ENCODE measurements around the gene REEP3. TPM values are rescaled to one million over a fixed set of nuclear protein-coding genes. Genes with fewer than 3 reads are reported as not detected.

REEP3 gene
- total RNA-seq, 1 experiment from 2014 or later = 135 TPM

DNA sequence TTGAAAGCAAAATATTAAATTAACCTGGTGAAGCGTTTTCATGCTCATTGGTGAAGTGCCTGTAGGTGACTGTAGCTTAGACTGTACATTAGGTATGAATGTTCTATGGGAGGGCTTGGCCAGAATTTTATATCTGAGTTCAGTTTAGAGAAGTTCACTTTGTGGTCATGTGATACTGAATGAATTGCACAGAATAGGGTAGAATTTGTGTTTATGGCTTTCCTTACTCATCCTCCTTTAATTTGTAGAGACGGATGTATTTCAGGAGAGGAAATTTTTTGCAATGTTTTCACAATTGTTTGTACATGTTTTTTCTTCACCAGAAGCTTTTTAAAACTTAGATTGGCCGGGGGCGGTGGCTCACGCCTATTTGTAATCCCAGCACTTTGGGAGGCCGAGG, 32.3 kb downstream of the REEP3 start:
- Histone ChIP-seq H3K4me3 (ENCODE audit: low read depth in 2 of 2, low read length in 2 of 2) (peak overlapping the region; percentile 13 to 31; a peak in 3 of 4 replicates), H3K9me3 (ENCODE audit: control insufficient read depth, insufficient read depth, low read depth, low read length) (no peaks in the 10 kb centered on the region), H3K27me3 (ENCODE audit: control insufficient read depth, insufficient read depth, low read length) (no peaks in the 10 kb centered on the region), H3K4me1 (ENCODE audit: control insufficient read depth, insufficient read depth, low read length) (peaks cover 54% of the 10 kb centered on the region), H3K27ac (ENCODE audit: low read length) (peak overlapping the region; percentile 88), H3K36me3 (ENCODE audit: control insufficient read depth, insufficient read depth, low read length) (no peaks in the 10 kb centered on the region)
- BruUV-seq (replicated peaks) = no TSS peak
- in situ Hi-C loops (cut with HindIII; ENCODE audit: low pct_unique_long_range_greater_than_20kb, low sequenced_read_pairs) (no loop called here), intact Hi-C loops (cut with micrococcal nuclease; ENCODE audit: unreplicated experiment) (no loop called here)
- ATAC-seq (peak; percentile 62), DNase-seq (ENCODE audit: low read depth, low spot score) (peak; percentile 20)
- TF ChIP-seq REST (IDR thresholded peaks at IDR 0.05; ENCODE audit: insufficient read depth in 1 of 2, low read depth in 2 of 2, low read length in 1 of 2) = no peak
- TF ChIP-seq TCF7L2 (IDR thresholded peaks at IDR 0.05; ENCODE audit: low read depth, low read length) = no peak
- TF ChIP-seq SIN3A (IDR thresholded peaks at IDR 0.05; ENCODE audit: borderline replicate concordance, insufficient read depth, low read depth, low read length) = no peak
- TF ChIP-seq POLR2AphosphoS5 (IDR thresholded peaks at IDR 0.05; ENCODE audit: low read depth, low read length) = no peak
- no peak for TF ChIP-seq CTCF (IDR thresholded peaks at IDR 0.05)
- POLR2A ChIA-PET = interaction anchor here (0.5 to 1.1 kb wide), 2 partner anchors 17 to 32 kb away, joined by 3 read pairs; no protein-coding TSS in a partner anchor
- CTCF ChIA-PET = interaction anchor here (0.6 kb wide), 1 partner anchor 59 kb away, joined by 3 read pairs; no protein-coding TSS in a partner anchor

DNA sequence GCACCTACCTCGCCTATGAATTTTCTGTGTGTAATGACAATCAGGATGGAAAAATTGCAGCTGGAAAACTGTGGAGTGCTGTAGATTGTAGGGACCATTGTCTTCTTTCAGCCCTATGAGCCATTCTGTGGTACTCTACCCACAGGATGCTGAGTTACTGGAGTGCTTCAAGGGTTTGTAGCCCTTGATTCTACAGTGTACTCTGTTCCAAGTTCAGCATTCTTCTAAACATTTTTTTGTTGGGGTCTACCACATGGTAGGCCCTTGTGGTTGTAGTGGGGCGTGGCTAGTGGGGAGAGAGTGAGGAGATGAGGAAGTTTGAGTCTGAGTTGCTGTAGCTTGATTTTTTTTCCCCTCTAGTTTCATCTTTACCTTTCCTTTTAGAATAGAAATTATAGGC, 33.5 kb downstream of the REEP3 start:
- Histone ChIP-seq H3K27ac (ENCODE audit: low read length) (peak overlapping the region; percentile 88), H3K4me3 (ENCODE audit: low read depth in 2 of 2, low read length in 2 of 2) (no peak overlapping the region), H3K36me3 (ENCODE audit: control insufficient read depth, insufficient read depth, low read length) (no peaks in the 10 kb centered on the region), H3K27me3 (ENCODE audit: control insufficient read depth, insufficient read depth, low read length) (no peaks in the 10 kb centered on the region), H3K9me3 (ENCODE audit: control insufficient read depth, insufficient read depth, low read depth, low read length) (no peaks in the 10 kb centered on the region), H3K4me1 (ENCODE audit: control insufficient read depth, insufficient read depth, low read length) (peaks cover 54% of the 10 kb centered on the region)
- TF ChIP-seq REST (IDR thresholded peaks at IDR 0.05; ENCODE audit: insufficient read depth in 1 of 2, low read depth in 2 of 2, low read length in 1 of 2) (no peak), CTCF (IDR thresholded peaks at IDR 0.05) (no peak)
- in situ Hi-C loops (cut with HindIII; ENCODE audit: low pct_unique_long_range_greater_than_20kb, low sequenced_read_pairs) (no loop called here), intact Hi-C loops (cut with micrococcal nuclease; ENCODE audit: unreplicated experiment) (no loop called here)
- DNase-seq (ENCODE audit: low read depth, low spot score) (no peak), ATAC-seq (peak; percentile 66)
- ChIA-PET CTCF (no interaction called here), POLR2A (no interaction called here)
- BruUV-seq (replicated peaks) = no TSS peak
